ENCODE measurements around the gene VPS37C.

VPS37C gene

GRCh38 chr11:61123775-61124571, 37.3 kb downstream of the VPS37C start:
- FAIRE-seq, result no peak
- TF ChIP-seq, protein P1, sequence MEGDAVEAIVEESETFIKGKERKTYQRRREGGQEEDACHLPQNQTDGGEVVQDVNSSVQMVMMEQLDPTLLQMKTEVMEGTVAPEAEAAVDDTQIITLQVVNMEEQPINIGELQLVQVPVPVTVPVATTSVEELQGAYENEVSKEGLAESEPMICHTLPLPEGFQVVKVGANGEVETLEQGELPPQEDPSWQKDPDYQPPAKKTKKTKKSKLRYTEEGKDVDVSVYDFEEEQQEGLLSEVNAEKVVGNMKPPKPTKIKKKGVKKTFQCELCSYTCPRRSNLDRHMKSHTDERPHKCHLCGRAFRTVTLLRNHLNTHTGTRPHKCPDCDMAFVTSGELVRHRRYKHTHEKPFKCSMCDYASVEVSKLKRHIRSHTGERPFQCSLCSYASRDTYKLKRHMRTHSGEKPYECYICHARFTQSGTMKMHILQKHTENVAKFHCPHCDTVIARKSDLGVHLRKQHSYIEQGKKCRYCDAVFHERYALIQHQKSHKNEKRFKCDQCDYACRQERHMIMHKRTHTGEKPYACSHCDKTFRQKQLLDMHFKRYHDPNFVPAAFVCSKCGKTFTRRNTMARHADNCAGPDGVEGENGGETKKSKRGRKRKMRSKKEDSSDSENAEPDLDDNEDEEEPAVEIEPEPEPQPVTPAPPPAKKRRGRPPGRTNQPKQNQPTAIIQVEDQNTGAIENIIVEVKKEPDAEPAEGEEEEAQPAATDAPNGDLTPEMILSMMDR (IDR thresholded peaks at IDR 0.05; ENCODE audit: insufficient read depth, missing control alignments), result no peak
- no peak for DNase-seq (ENCODE audit: insufficient read length, low spot score)

DNA sequence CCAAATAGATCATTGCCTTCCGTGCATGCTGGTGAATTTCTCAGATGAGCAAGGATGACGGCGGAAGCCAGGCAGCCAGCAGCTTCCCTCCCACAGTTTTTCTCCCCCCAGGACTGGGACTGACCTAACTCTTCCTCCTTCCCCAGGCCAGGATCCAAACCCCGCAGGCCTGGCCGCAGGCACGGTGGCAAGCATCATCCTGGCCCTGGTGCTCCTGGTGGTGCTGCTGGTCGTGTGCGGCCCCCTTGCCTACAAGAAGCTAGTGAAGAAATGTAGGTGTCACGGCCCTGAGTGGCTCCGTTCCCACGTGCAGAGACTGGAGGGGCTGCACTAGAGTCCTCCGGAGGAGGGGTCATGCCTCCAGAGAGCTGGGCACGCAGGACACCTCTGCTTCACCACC, 38.5 kb downstream of the VPS37C start:
- TF ChIP-seq, protein P1 (IDR thresholded peaks at IDR 0.05; ENCODE audit: insufficient read depth, missing control alignments), result no peak
- DNase-seq (ENCODE audit: insufficient read length, low spot score), result no peak
- no peak for FAIRE-seq

GRCh38 chr11:61121917-61122316, 39.3 kb downstream of the VPS37C start:
- no peak for DNase-seq (ENCODE audit: insufficient read length, low spot score)
- no peak for FAIRE-seq
- TF ChIP-seq, protein P1 (IDR thresholded peaks at IDR 0.05; ENCODE audit: insufficient read depth, missing control alignments), result no peak

- DNase-seq (ENCODE audit: insufficient read length, low spot score) (no peak), FAIRE-seq (no peak)
- TF ChIP-seq, protein P1 (IDR thresholded peaks at IDR 0.05; ENCODE audit: insufficient read depth, missing control alignments), result no peak
These were observed 39.9 kb downstream of the VPS37C start for GRCh38 chr11:61121192-61121831.

- DNase-seq (ENCODE audit: insufficient read length, low spot score) (no peak), FAIRE-seq (no peak)
- TF ChIP-seq, protein P1 (IDR thresholded peaks at IDR 0.05; ENCODE audit: insufficient read depth, missing control alignments), result no peak
These were observed 40.5 kb downstream of the VPS37C start for GRCh38 chr11:61120706-61121191.

- TF ChIP-seq, protein P1 (IDR thresholded peaks at IDR 0.05; ENCODE audit: insufficient read depth, missing control alignments), result no peak
- FAIRE-seq, result no peak
- DNase-seq (ENCODE audit: insufficient read length, low spot score), result no peak
These were observed 41.0 kb downstream of the VPS37C start for GRCh38 chr11:61120099-61120705.

Measured in D721Med (cell line).